Mesothelial cell of epicardium (in vitro differentiated cells): ENCODE measurements around the gene CTNNA3. TPM values are rescaled to one million over a fixed set of nuclear protein-coding genes. Genes with fewer than 3 reads are reported as not detected.

Experiments
- DNase-seq, 2 experiments: peaks; one replicate each; pipeline ENCODE4 v3.0.0; 2021; ENCODE audit warnings: low spot score in 2 of 2; ENCODE audit not compliant: unreplicated experiment in 2 of 2
- H3K27ac Mint-ChIP-seq: 2 replicates; pipeline ENCODE4 v1.8.0; 2021; ENCODE audit warnings: mixed read lengths
- H3K27me3 Mint-ChIP-seq: 2 replicates; pipeline ENCODE4 v1.8.0; 2021; ENCODE audit warnings: low read depth, mixed read lengths
- H3K36me3 Mint-ChIP-seq: 2 replicates; pipeline ENCODE4 v1.8.0; 2021; ENCODE audit warnings: mixed read lengths
- H3K4me1 Mint-ChIP-seq: 2 replicates; pipeline ENCODE4 v1.8.0; 2021; ENCODE audit warnings: mixed read lengths
- H3K4me3 Mint-ChIP-seq: 2 replicates; pipeline ENCODE4 v1.8.0; 2021; ENCODE audit warnings: mild to moderate bottlenecking, moderate library complexity, mixed read lengths
- H3K9me3 Mint-ChIP-seq: 2 replicates; pipeline ENCODE4 v1.8.0; 2021; ENCODE audit warnings: mixed read lengths
- total RNA-seq: library from RNA; stranded (reverse); gene quantifications from 3 replicates; pipeline ENCODE4 v1.2.1, GENCODE V29; 2021
- TF ChIP-seq, protein P1 (sequence below): fragments of 200-600 bp; sonication (generic); IDR thresholded peaks from one replicate; pipeline ENCODE4 v1.5.0; 2021; ENCODE audit warnings: antibody characterized with exemption; ENCODE audit not compliant: unreplicated experiment

Gene CTNNA3
- total RNA-seq, 1 donor from 2014 or later = 14.2 TPM

DNA sequence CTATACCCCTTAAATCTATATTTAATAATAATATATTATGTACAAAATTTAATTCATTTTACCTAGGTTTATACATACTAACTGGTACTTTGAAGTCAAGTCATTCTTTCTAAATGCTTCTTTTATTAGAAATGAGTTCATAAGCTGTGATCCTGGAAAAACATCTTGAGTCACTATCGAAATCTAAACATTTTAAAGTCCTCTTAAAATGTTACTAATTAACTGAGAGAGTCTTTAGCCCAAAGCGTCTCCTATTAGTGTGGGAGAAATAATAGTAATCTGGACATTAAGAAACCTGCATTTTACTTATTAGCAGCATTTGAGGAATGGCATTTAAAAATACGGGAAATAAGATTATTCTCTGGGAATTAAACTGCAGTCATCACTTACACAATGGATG, 142.7 kb downstream of the CTNNA3 start:
- TF ChIP-seq, protein P1, sequence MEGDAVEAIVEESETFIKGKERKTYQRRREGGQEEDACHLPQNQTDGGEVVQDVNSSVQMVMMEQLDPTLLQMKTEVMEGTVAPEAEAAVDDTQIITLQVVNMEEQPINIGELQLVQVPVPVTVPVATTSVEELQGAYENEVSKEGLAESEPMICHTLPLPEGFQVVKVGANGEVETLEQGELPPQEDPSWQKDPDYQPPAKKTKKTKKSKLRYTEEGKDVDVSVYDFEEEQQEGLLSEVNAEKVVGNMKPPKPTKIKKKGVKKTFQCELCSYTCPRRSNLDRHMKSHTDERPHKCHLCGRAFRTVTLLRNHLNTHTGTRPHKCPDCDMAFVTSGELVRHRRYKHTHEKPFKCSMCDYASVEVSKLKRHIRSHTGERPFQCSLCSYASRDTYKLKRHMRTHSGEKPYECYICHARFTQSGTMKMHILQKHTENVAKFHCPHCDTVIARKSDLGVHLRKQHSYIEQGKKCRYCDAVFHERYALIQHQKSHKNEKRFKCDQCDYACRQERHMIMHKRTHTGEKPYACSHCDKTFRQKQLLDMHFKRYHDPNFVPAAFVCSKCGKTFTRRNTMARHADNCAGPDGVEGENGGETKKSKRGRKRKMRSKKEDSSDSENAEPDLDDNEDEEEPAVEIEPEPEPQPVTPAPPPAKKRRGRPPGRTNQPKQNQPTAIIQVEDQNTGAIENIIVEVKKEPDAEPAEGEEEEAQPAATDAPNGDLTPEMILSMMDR = no peak
- Mint-ChIP-seq H3K36me3 (peaks cover under 1% of the 10 kb centered on the region), H3K4me3 (no peak overlapping the region), H3K27ac (no peak overlapping the region), H3K27me3 (no peaks in the 10 kb centered on the region), H3K9me3 (peaks cover 34% of the 10 kb centered on the region), H3K4me1 (peaks cover 19% of the 10 kb centered on the region)
- DNase-seq = no peak

DNA sequence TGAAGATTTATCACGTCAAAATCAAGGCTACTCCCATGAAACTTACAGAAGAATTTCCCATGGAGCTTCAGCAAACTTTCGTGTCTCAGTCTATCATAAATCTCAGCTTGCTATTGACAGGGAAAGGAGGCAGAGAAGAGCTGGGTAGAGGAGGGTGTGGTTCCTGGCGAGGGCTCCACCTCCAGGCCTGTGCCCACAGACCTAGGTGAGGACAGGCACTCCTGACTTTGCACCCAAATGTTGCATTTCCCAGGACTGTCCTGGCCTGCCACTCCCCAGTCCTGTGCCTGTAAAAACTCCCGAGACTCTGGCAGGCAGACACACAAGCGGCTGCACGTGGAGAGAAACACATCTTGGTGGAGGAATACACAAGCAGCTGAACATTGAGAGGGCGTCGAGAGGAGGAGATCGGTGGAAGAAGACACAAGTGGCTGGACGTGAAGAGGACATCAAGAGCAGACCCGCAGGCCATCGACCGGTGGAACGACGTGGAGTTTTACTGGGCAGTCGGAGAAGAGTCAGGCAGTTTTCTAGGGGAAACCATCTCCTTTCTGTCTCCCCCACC, 145.1 kb downstream of the CTNNA3 start:
- no peaks in the 10 kb centered on the region for H3K36me3 Mint-ChIP-seq
- H3K4me1 Mint-ChIP-seq = peaks cover 21% of the 10 kb centered on the region
- no peak overlapping the region for H3K4me3 Mint-ChIP-seq
- TF ChIP-seq, protein P1 = no peak
- no peaks in the 10 kb centered on the region for H3K27me3 Mint-ChIP-seq
- no peak for DNase-seq
- H3K9me3 Mint-ChIP-seq = peaks cover 18% of the 10 kb centered on the region
- H3K27ac Mint-ChIP-seq = peak overlapping the region; percentile 67

DNA sequence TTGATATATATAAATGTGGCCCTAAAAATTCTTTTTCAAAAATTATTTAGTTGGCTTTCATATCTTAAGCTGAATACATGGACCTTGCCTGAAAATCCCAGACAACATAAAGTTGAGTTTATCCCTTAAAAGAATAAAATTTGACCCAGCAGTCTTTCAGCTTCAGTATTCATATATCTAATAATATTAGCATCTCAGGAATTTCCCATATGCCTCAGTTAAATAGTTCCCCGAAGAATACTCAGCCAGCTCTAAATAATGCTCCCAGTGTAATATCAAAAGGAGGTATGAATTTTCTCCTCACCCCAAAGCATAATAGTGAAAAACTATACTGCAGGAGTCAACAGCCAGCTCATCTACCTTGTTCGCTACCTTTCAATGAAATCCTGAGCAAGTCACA, 145.9 kb downstream of the CTNNA3 start:
- TF ChIP-seq, protein P1 = no peak
- H3K27me3 Mint-ChIP-seq = no peaks in the 10 kb centered on the region
- H3K9me3 Mint-ChIP-seq = peaks cover 14% of the 10 kb centered on the region
- peak overlapping the region; percentile 90 for H3K27ac Mint-ChIP-seq
- no peak for DNase-seq
- peaks cover 21% of the 10 kb centered on the region for H3K4me1 Mint-ChIP-seq
- H3K36me3 Mint-ChIP-seq = no peaks in the 10 kb centered on the region
- H3K4me3 Mint-ChIP-seq = no peak overlapping the region

DNA sequence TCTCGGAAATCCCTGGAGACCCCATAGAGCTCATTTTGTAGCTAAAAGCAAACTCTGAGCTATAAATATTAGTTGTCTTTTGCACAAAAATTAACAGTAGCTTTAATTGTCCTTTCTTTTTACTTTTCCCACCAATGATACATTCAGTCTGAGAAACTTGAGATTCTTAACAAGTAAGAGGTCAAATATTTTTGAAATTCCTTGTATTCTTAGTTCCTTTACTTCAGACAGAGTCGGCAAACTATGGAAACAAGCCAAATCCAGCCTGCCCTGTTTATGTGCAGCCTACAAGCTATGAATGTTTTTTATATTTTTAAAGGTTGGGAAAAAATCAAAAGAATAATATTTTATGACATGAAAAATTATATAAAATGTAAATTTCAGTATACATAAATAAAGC, 146.6 kb downstream of the CTNNA3 start:
- peak overlapping the region; percentile 14 for H3K4me3 Mint-ChIP-seq
- DNase-seq = no peak
- TF ChIP-seq, protein P1 = no peak

DNA sequence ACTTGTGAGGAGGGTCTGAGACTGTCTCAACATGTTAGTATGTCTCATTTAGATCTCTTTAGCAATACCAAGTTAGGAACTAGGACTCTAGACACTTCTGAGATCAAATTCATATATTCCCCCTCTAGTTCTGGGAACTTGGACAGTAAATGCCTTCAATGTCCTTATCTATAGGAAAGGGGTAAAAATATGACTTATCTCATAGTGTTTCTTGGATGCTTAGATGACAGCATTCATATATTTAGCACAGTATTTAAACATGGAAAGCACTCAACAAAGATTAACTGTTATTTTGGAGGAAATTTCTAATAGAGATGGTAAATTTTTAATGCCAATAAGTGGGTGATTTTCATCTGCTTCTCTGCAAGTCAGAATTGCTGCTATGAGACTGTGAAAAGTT, 154.6 kb downstream of the CTNNA3 start:
- no peak overlapping the region for H3K4me3 Mint-ChIP-seq
- TF ChIP-seq, protein P1 = no peak
- H3K27ac Mint-ChIP-seq = no peak overlapping the region
- no peak for DNase-seq
- H3K27me3 Mint-ChIP-seq = peaks cover 3% of the 10 kb centered on the region
- peaks cover 7% of the 10 kb centered on the region for H3K4me1 Mint-ChIP-seq
- no peaks in the 10 kb centered on the region for H3K9me3 Mint-ChIP-seq
- H3K36me3 Mint-ChIP-seq = no peaks in the 10 kb centered on the region

More for the DNA sequence above, 146.6 kb downstream of the CTNNA3 start:
- H3K27me3 Mint-ChIP-seq = no peaks in the 10 kb centered on the region
- no peaks in the 10 kb centered on the region for H3K36me3 Mint-ChIP-seq
- H3K9me3 Mint-ChIP-seq = peaks cover 9% of the 10 kb centered on the region
- peak overlapping the region; percentile 82 for H3K27ac Mint-ChIP-seq
- H3K4me1 Mint-ChIP-seq = peaks cover 21% of the 10 kb centered on the region

DNA sequence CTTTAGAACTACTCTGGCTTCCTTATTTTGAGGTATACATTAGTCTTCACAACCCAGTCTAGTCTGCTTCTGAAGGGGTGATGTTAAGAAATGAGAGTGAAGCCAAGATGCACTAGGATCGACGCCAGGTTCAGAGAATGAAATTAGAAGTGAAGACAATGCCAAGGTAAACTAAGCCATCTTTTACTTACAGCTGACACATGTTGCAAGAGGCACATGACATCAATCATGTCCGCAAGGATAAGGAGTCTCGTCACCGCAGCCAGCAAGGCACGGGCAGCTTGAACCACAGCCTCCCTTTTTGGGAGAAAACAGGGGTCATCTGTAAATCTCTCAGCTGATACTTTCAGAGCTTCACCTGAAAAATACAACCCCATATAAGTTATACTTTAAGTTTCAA, 156.7 kb downstream of the CTNNA3 start:
- H3K9me3 Mint-ChIP-seq = no peaks in the 10 kb centered on the region
- TF ChIP-seq, protein P1 = no peak
- peaks cover 14% of the 10 kb centered on the region for H3K27me3 Mint-ChIP-seq
- no peaks in the 10 kb centered on the region for H3K36me3 Mint-ChIP-seq
- H3K4me1 Mint-ChIP-seq = peaks cover 7% of the 10 kb centered on the region
- no peak for DNase-seq
- H3K27ac Mint-ChIP-seq = peak overlapping the region; percentile 1
- no peak overlapping the region for H3K4me3 Mint-ChIP-seq
